GM19193 (cell line): Measurements from ENCODE around the gene TBPL1.

ENCODE experiments used
- POLR2A ChIP-seq: IDR thresholded peaks from 4 replicates; pipeline ENCODE4 v1.6.1; 2011; ENCODE audit not compliant: insufficient read depth, insufficient read length; ENCODE audit errors: extremely low read depth

Gene TBPL1

GRCh38 chr6:133961831-133962230, 8.8 kb downstream of the TBPL1 start:
- TF ChIP-seq POLR2A, result no peak

GRCh38 chr6:133964052-133964451, 11.0 kb downstream of the TBPL1 start:
- TF ChIP-seq POLR2A, result no peak

GRCh38 chr6:133964702-133965101, 11.7 kb downstream of the TBPL1 start:
- TF ChIP-seq POLR2A, result no peak

GRCh38 chr6:133965817-133966360, 12.9 kb downstream of the TBPL1 start:
- no peak for TF ChIP-seq POLR2A

- TF ChIP-seq POLR2A, result no peak
These were observed 13.8 kb downstream of the TBPL1 start for GRCh38 chr6:133966654-133967329.

GRCh38 chr6:133967347-133967746, 14.3 kb downstream of the TBPL1 start:
- no peak for TF ChIP-seq POLR2A

DNA sequence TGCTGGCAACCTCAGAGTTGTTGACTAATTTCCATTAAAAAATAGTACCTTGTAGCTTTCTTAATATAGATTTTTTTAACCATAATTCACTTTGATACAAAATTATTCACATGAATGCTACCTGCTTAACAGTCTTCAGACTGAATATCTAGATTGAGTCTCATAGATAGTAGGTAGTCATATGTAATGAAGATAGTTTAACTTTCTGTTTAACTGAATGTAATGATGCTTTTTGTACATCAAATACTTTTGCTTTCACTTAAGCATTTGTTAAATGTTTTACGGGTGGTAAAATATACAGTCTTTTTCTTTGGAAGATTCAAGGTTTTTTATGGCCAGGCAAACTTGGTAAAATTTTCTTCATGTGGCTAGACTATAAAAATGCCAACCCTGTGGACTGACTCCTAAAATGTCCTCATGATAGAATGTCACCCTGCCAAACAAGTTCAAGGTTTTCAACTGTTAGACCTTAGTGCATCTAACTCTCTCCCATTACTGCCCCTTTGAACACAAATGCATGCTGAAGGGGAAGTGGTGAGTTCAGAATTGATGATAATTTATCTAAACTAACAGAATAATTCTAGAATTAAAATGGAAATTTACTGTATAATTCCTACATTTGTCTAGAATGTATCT, 16.4 kb downstream of the TBPL1 start:
- TF ChIP-seq POLR2A, result no peak

- TF ChIP-seq POLR2A, result no peak
These were observed 16.9 kb downstream of the TBPL1 start for GRCh38 chr6:133969921-133970295.

- TF ChIP-seq POLR2A, result no peak
These were observed 18.8 kb downstream of the TBPL1 start for GRCh38 chr6:133971861-133972260.

DNA sequence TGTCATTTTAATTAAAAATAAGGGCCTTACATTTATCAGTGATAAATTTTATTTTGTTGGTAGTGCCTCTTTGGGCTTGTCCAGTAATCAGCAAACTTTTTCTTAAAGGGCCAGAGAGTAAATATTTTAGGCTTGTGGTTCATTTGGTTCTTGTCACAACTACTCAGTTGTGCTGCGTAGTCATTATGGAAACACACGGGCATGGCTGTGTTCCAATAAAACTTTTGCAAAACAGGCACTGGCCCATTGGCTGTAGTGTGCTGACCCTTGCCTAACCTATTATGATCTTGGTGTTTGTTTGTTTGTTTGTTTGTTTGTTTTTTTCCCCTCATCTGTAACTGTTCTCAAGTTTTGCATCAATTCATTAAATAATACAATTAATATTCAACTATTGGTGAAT, 19.4 kb downstream of the TBPL1 start:
- TF ChIP-seq POLR2A, result no peak

GRCh38 chr6:133973109-133973971, 20.3 kb downstream of the TBPL1 start:
- TF ChIP-seq POLR2A, result no peak

DNA sequence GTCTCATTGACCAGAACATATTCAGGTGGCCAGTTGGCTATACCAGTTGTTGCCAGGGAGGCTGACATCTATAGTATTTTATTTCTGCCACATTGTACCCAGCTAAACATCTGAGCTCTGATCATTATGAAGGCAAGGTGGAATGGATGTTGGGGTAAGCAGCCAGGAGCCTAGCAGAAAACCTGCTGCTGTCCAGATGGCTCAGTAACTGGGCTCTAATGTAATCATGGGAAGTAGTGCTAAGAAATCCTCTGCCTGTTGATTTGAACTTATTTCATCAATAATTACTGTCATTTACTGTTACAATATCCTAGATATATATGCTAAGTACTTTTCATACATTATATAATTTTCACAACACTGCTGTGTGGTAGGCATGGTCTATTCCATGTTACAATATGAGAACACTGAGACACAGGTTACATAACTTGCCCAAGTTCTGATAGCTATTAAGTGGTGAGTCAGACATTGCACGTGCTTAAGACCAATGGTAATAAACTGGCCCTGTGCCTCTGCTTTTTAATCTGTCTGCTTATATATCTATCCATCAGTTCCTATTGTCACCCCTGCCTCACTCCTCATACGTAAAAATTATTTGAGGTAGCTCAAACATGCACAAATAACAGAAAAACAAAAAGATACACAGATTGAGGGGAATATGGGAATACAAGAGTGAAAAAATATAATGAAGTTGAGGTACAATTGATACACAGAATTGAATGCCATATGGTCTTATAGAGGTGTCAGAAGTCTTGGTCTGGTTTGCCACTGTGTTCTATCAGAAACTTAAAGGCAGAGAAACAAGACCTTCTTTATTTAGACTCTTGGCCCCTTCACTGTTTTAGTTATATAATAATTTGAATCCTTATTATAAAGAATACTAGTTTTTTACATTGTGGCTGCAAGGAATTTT, 25.2 kb downstream of the TBPL1 start:
- TF ChIP-seq POLR2A, result no peak

GRCh38 chr6:133978896-133979240, 25.8 kb downstream of the TBPL1 start:
- TF ChIP-seq POLR2A, result no peak

DNA sequence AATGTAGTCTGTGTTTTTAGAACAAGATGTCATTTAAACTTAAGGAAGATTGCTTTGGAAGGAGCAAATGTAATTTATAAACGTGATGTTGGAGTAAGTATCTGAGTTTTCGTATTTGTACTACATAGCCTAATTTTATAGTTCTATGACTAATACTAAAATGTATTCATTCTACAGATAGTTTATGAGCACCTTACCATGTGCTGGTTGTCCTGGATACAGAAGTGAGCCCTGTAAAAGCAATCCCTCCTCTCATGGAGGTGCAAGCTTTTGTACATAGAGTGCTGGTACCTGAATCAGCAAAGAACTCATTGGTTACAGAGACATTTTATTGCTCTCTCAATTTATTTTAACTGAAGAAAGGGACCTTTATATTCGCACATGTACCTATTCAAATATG, 27.1 kb downstream of the TBPL1 start:
- no peak for TF ChIP-seq POLR2A
